GM18502 (cell line): ENCODE measurements around the gene NCS1.

Experiments used
- ATAC-seq: cut with Tn5 transposase; IDR thresholded peaks from one replicate; pipeline ENCODE4 v1.9.1; 2021; ENCODE audit warnings: mild to moderate bottlenecking; ENCODE audit not compliant: unreplicated experiment, poor library complexity

The NCS1 gene

DNA sequence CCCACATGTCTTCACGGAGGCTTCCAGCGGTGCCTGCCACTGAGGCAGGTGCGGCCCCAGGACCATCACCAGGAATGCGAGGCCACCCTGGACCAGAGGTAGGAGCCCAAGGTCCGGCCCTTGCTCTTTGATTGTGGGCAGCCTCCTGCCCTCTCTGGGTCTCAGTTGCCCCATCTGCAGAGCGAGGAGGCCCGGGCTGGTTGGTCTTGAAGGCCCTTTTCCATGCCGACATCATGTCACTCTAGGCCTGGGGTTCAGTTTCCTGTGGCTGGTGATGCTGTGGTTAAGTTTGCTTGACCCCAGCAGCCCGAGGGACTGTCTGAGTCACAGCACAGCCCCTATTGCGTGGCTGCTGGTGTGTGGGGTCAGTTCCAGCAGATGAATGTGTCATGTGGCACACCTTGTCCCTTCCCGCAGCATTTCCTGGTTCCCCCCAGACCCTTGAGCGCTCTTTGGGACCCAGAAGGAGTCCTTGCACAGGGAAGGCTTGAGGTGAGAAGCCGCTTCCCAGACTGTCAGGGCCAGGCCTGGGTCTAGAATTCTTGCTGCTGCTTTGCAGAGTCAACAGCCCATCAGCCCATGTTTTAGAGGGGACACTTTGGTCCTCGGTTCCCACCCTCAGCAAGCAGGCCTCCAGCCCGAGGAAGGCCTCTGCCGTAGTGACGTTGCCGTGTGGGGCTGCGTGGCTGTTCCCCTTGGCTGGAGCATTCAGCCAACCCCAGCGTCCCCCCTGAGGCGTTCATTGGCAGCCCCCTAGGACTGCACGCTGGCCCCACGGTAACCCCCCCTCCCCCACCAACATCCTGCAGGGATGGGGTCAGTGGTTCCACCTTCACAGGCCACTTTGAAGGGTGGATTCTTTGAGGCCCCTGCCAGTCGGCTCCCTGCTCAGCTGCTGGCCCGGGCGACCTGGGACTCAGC is 62.4 kb downstream of the NCS1 start:
- ATAC-seq = no peak

GRCh38 chr9:130235558-130236435 is 63.6 kb downstream of the NCS1 start:
- ATAC-seq = no peak

GRCh38 chr9:130236436-130236985 is 64.3 kb downstream of the NCS1 start:
- no peak for ATAC-seq

- no peak for ATAC-seq
Observed at GRCh38 chr9:130237076-130237475, 64.9 kb downstream of the NCS1 start.

- ATAC-seq = no peak
Observed at GRCh38 chr9:130237763-130238524, 65.7 kb downstream of the NCS1 start.

- ATAC-seq = peak; percentile 15
Observed at GRCh38 chr9:130239363-130239695, 67.1 kb downstream of the NCS1 start.

GRCh38 chr9:130239741-130240241 is 67.6 kb downstream of the NCS1 start:
- peak; percentile 57 for ATAC-seq

- ATAC-seq = peak; percentile 48
Observed at GRCh38 chr9:130240410-130241197, 68.4 kb downstream of the NCS1 start.

GRCh38 chr9:130241198-130241535 is 69.0 kb downstream of the NCS1 start:
- ATAC-seq = no peak

DNA sequence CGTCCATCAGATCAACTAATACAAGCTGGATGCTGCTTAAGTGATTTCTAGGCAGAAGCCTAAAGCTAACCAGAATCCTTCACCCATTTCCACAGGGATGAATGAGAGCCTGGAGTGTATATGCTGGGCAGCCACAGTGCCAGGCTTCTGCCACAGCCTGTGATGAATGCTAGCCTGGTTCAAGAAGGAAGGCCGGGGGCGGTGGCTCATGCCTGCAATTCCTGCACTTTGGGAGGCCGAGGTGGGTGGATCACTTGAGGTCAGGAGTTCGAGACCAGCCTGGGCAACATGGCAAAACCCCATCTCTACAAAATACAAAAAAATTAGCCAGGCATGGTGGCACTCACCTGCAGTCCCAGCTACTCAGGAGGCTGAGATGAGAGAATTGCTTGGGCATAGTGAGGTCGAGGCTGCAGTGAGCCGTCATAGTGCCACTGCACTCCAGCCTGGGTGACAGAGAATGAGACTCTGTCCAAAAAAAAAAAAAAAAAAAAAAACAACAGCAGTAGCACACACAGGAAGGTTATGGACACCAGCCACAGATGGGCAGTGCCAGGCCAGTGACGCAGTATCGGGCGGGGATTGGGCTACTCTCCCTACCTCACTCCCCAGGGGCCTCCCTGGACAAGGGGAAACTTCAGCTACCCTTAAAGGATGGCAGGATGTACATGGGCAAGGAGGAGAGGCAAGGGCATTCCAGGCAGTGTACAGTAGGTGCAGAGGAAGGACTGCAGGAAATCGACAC is 70.2 kb downstream of the NCS1 start:
- no peak for ATAC-seq

DNA sequence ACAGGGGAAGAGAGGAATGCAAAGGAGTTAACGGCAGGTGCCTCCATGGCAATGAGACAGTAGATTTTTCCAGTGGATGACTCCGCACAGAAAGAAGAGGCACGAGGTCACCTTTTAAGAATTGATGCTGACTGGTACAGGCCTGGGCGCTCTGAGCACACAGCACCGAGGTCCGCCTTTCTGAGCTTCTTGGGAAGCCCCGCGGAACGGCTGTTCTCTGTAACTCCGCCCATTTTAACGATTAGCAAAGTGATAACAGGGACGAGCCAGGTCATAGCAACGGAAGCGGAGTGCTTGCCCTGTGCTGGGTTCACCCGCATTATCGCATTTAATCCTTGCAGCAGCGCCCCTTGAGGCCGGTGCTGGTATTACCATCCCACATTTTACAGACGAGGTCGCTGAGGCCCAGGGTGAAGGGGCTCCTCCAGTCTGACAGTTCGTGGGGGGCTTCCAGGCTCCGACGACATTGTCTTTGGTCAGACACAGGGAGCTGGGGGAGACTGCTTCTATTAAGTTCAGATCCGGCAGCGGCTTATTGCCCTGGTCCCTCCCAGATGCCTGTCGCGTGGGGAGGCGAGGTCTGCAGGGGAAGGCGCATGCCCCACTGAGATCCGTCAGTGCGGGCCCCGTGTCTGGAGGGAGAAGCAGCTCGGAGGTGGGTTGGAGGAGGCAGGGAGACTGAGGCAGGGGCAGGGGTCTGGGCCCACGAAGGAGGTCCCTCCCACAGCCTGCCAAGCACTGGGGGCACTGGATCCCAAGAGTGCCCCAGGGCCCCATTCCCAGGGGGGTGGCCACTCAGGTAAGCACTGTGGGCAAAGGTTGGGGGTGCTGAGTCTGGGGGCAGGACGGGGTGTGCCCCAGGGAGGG is 71.0 kb downstream of the NCS1 start:
- no peak for ATAC-seq

DNA sequence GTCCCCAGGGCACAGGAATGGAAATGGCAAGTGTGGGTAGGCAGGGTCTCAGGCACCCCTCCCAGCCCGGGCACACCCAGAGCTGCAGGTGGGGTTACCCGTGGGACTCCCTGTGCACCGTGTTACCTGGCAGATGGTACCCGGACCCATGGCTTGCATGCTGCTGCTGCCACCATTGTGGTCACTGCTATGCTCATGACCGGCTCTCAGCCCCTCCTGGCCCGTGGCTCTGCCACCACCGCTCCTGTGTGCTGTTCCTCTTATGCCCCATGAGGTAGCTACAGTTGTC is 71.6 kb downstream of the NCS1 start:
- no peak for ATAC-seq

- ATAC-seq = no peak
Observed at GRCh38 chr9:130244548-130245165, 72.5 kb downstream of the NCS1 start.

GRCh38 chr9:130245474-130245873 is 73.3 kb downstream of the NCS1 start:
- ATAC-seq = no peak

- ATAC-seq = no peak
Observed at GRCh38 chr9:130246126-130246525, 73.9 kb downstream of the NCS1 start.

DNA sequence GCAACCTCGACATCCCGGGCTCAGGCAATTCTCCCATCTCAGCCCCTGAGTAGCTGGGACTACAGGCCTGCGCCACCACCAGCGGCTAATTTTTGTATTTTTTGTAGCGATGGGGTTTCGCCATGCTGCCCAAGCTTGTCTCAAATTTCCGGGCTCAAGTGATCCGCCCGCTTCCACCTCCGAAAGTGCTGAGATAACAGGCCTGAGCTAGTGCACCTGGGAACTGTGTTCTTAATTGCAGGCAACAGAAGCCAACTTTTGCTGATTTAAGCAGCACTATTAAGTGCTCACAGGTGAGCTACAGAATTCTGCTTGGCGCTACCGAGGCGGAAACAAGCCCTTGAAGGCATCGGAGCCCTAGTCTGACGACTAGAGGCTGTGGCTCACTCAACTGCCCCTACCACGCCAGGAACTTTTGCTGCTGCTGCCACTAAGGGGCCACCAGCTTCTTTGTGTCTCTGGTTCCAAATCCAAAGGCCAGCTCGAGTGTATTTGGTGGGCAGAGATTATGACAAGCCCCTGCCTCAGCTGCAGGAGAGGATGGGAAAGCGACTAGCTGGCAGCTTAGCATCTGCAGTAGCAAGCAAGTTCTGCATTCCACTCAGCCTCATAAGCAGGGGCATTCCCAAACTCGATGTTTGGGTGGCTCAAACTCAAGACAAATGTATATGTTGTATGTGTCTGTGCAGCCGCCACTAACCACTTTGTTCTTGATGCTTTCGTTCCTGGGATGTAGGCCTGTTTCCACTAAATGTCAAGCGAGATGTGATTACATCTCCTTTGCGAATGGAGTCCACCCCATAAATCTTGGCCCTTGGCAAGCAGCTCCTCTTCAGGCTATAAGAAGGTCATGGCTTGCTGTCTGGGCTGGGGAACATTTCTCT is 82.8 kb downstream of the NCS1 start:
- no peak for ATAC-seq
